Thyroid gland (tissue), 4 donors: ENCODE measurements around the gene GNE. TPM values are rescaled to one million over a fixed set of nuclear protein-coding genes. Genes with fewer than 3 reads are reported as not detected.
A peak's percentile ranks its signal among the peaks of the same experiment; 100 is the strongest.

ENCODE experiments used
- DNase-seq, 2 donors: peaks; one replicate each; pipeline ENCODE4 v3.0.0-alpha.2; 2019
- H3K27ac ChIP-seq, 3 donors: fragments of 200-600 bp; sonication (generic); 1 replicate in 2 of 3; 2 replicates in 1 of 3; pipeline ENCODE4 v1.5.1; 2016 to 2019; ENCODE audit warnings: mild to moderate bottlenecking in 1 of 3, moderate library complexity in 1 of 3
- H3K27me3 ChIP-seq: fragments of 200-600 bp; sonication (generic); one replicate; pipeline ENCODE4 v1.5.1; 2019
- H3K36me3 ChIP-seq, 2 donors: fragments of 200-600 bp; sonication (generic); one replicate each; pipeline ENCODE4 v1.5.1; 2016 to 2019
- H3K4me1 ChIP-seq, 2 donors: fragments of 200-600 bp; sonication (generic); one replicate each; pipeline ENCODE4 v1.5.1; 2017 to 2019
- H3K4me3 ChIP-seq, 3 donors: fragments of 200-600 bp; sonication (generic); replicated peaks in 1 of 3; 1 replicate in 2 of 3; 2 replicates in 1 of 3; pipeline ENCODE4 v1.5.1; 2016; ENCODE audit warnings: mild to moderate bottlenecking in 1 of 3
- H3K9me3 ChIP-seq: fragments of 200-600 bp; sonication (generic); one replicate; pipeline ENCODE4 v1.5.1; 2017
- POLR2A ChIP-seq, 2 donors: fragments of 450-650 bp; IDR thresholded peaks; one replicate each; pipeline ENCODE4 v1.6.1; 2017; ENCODE audit warnings: antibody characterized with exemption in 2 of 2, mild to moderate bottlenecking in 2 of 2, moderate library complexity in 1 of 2
- WGBS, 2 donors: methylation state at CpG; one replicate each; pipeline ENCODE4 v1.1.5; 2017; 5-methylcytosine and 5-hydroxymethylcytosine counted together
- intact Hi-C: fragments of 100-400 bp; cut with DNase I; formaldehyde crosslinking; loops from one replicate; pipeline ENCODE4 v1.15.1; 2023
- total RNA-seq, 4 donors: library from RNA; depleted of rRNA; stranded (reverse); fragments of >200 nt; gene quantifications; one replicate each; pipeline ENCODE4 v1.2.3, GENCODE V29; 2016
- TF ChIP-seq, protein P1 (sequence below), 6 experiments: fragments of 200-600 bp in 3 of 6; fragments of 450-650 bp in 3 of 6; sonication (generic) in 3 of 6; IDR thresholded peaks; one replicate each; pipeline ENCODE4 v1.5.1; 2016 to 2019; ENCODE audit warnings: antibody characterized with exemption in 6 of 6, mild to moderate bottlenecking in 2 of 6, inconsistent platforms in 1 of 6, moderate library complexity in 1 of 6

The GNE gene
- total RNA-seq, 4 donors from 2014 or later = 15.0 to 24.3 (median 16.1) TPM

DNA sequence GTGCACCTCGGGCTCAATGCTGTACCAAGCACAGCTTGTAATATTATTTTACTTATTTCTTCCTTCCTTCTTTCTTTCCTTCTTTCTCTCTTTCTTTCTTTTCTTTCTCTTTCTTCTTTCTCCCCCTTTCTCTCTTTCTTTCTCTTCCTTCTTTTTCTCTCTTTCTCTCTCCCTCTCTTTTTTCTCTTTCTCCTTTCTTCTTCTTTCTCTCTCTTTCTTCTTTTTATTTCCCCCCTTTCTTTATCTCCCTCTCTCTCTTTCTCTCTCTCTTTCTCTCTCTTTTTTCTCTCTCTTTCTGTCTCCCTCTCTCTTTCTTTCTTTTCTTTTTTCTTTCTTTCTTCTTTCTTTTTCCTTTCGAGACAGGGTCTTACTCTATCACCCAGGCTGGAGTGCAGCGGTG lies 32.7 kb upstream of the GNE start:
- H3K4me1 ChIP-seq = no peaks in the 10 kb centered on the region
- intact Hi-C loops = no loop called here
- H3K4me3 ChIP-seq = no peak overlapping the region
- TF ChIP-seq, protein P1, sequence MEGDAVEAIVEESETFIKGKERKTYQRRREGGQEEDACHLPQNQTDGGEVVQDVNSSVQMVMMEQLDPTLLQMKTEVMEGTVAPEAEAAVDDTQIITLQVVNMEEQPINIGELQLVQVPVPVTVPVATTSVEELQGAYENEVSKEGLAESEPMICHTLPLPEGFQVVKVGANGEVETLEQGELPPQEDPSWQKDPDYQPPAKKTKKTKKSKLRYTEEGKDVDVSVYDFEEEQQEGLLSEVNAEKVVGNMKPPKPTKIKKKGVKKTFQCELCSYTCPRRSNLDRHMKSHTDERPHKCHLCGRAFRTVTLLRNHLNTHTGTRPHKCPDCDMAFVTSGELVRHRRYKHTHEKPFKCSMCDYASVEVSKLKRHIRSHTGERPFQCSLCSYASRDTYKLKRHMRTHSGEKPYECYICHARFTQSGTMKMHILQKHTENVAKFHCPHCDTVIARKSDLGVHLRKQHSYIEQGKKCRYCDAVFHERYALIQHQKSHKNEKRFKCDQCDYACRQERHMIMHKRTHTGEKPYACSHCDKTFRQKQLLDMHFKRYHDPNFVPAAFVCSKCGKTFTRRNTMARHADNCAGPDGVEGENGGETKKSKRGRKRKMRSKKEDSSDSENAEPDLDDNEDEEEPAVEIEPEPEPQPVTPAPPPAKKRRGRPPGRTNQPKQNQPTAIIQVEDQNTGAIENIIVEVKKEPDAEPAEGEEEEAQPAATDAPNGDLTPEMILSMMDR (IDR thresholded peaks at IDR 0.05) = no peak
- TF ChIP-seq POLR2A (IDR thresholded peaks at IDR 0.05) = no peak
- H3K27me3 ChIP-seq = no peaks in the 10 kb centered on the region
- no peaks in the 10 kb centered on the region for H3K36me3 ChIP-seq
- DNase-seq = no peak
- WGBS, 2 donors = 85 to 96% methylated on average over 3 of the region's 3 CpGs
- no peaks in the 10 kb centered on the region for H3K9me3 ChIP-seq
- no peak overlapping the region for H3K27ac ChIP-seq

DNA sequence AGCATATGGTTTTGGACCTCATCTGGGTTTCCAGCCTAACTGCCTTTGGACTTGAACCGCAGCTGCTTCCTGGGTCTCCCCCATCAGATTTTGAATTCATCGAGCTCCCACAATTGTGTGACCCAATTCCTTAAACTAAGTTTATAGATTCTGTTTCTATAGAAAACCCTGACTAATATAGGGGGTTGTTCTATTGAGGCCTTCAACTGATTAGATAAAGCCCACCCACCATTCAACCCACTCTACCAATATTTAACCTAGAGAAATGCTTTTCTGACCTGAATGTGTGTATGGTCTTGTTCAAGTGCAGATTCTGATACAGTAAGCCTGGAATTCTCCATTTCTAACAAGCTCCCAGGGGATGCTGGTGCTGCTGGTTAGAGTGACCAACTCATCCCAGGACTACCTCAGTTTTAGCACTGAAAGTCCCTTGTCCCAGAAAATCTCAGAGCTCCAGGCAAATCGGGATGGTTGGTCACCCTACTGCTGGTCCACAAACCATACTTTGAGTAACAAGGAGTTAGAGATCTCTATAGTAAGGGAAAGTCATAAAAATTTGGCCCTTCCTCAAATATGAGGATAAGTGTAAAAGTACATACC lies 31.7 kb upstream of the GNE start:
- TF ChIP-seq, protein P1 (IDR thresholded peaks at IDR 0.05) = no peak
- no peak for TF ChIP-seq POLR2A (IDR thresholded peaks at IDR 0.05)
- no peak for DNase-seq
- intact Hi-C loops = no loop called here
- Histone ChIP-seq H3K9me3 (no peaks in the 10 kb centered on the region), H3K36me3 (no peaks in the 10 kb centered on the region), H3K27ac (no peak overlapping the region), H3K4me3 (no peak overlapping the region), H3K4me1 (no peaks in the 10 kb centered on the region), H3K27me3 (no peaks in the 10 kb centered on the region)
- 97 to 98% methylated on average over 3 of the region's 3 CpGs for WGBS, 2 donors

DNA sequence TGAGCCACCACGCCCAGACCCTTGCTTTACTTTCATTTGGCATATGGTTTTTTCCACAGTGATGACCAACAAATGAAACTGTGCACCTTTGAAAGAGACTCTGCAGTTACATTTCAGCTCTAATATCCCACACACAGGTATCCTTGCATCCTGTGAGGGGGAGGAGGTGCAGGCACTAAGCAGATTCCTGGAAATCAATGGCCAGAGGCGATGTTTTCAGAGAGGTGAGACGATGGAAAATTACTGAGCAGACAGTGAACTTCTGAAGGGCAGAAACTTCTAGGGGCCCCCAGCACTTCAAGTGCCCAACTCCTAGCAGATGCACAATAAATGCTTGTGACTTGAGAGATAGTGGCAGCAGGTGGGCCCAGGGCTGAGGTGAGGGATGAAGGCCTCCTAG lies 29.8 kb upstream of the GNE start:
- Histone ChIP-seq H3K27me3 (no peaks in the 10 kb centered on the region), H3K27ac (peak overlapping the region in 1 of 3 donors; percentile 33), H3K9me3 (no peaks in the 10 kb centered on the region), H3K36me3 (no peaks in the 10 kb centered on the region), H3K4me1 (no peaks in the 10 kb centered on the region), H3K4me3 (no peak overlapping the region)
- intact Hi-C loops = no loop called here
- TF ChIP-seq, protein P1 (IDR thresholded peaks at IDR 0.05) = no peak
- no peak for TF ChIP-seq POLR2A (IDR thresholded peaks at IDR 0.05)
- DNase-seq = peak; percentile 21 to 44
- 74 to 84% methylated on average over 3 of the region's 3 CpGs for WGBS, 2 donors

DNA sequence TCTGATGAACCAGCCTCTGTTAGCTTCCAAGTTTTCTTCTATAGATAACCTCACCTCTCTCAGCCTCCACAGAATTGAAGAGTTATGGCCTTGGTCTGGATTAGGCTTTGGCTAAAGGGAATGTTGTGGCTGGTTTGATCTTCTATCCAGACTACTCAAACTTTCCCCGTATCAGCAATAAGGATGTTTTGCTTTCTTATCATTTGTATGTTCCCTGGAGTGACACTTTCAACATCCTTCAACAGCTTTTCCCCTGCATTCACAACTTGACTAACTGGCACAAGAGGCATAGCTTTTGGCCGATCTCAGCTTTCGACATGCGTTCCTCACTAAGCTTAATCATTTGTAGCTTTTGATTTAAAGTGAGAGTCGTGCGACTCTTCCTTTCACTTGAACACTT lies 28.1 kb upstream of the GNE start:
- TF ChIP-seq, protein P1 (IDR thresholded peaks at IDR 0.05) = no peak
- no peak for TF ChIP-seq POLR2A (IDR thresholded peaks at IDR 0.05)
- WGBS, 2 donors = 59 to 68% methylated on average over 6 of the region's 6 CpGs
- H3K27me3 ChIP-seq = no peaks in the 10 kb centered on the region
- no peaks in the 10 kb centered on the region for H3K9me3 ChIP-seq
- intact Hi-C loops = no loop called here
- H3K27ac ChIP-seq = no peak overlapping the region
- H3K4me1 ChIP-seq = no peaks in the 10 kb centered on the region
- H3K4me3 ChIP-seq = no peak overlapping the region
- H3K36me3 ChIP-seq = no peaks in the 10 kb centered on the region
- no peak for DNase-seq

DNA sequence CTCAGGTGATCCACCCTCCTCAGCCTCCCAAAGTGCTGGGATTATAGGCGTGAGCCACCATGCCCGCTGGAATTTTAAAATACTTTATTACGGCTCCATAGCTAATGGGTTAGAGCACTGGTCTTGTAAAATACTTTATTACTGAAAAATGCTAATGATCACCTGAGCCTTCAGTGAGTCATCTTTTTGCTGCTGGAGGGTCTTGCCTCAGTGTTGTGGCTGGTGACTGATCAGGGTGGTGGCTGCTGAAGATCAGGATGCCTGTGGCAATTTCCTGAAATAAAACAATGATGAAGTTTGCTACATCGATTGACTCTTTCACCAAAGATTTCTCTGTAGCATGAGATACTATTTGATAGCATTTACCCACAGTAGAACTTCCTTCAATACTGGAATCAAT lies 26.0 kb upstream of the GNE start:
- TF ChIP-seq, protein P1 (IDR thresholded peaks at IDR 0.05) = no peak
- no peak for TF ChIP-seq POLR2A (IDR thresholded peaks at IDR 0.05)
- no peaks in the 10 kb centered on the region for H3K9me3 ChIP-seq
- no peak overlapping the region for H3K4me3 ChIP-seq
- no peaks in the 10 kb centered on the region for H3K27me3 ChIP-seq
- no peak for DNase-seq
- intact Hi-C loops = no loop called here
- no peaks in the 10 kb centered on the region for H3K4me1 ChIP-seq
- WGBS, 2 donors = 97 to 100% methylated on average over 4 of the region's 4 CpGs
- H3K27ac ChIP-seq = no peak overlapping the region
- H3K36me3 ChIP-seq = no peaks in the 10 kb centered on the region
